Trophoblast cell (in vitro differentiated cells and primary cell): Measurements from ENCODE around the gene EML6. TPM values are rescaled to one million over a fixed set of nuclear protein-coding genes. Genes with fewer than 3 reads are reported as not detected.
A peak's percentile ranks its signal among the peaks of the same experiment; 100 is the strongest.

Source experiments
- DNase-seq, 2 donors: peaks; one replicate each; pipeline ENCODE4 v3.0.0-alpha.2; 2016
- H2AFZ ChIP-seq: 2 replicates; pipeline ENCODE4 v1.6.1; 2013; ENCODE audit warnings: low read length, moderate library complexity, mild to moderate bottlenecking; ENCODE audit not compliant: insufficient read depth, poor library complexity
- H2AK5ac ChIP-seq: 2 replicates; pipeline ENCODE4 v1.6.1; 2013; ENCODE audit warnings: mild to moderate bottlenecking, low read length
- H2BK120ac ChIP-seq: 2 replicates; pipeline ENCODE4 v1.6.1; 2013; ENCODE audit warnings: low read length, mild to moderate bottlenecking, moderate library complexity; ENCODE audit not compliant: insufficient read depth, poor library complexity
- H2BK12ac ChIP-seq: 2 replicates; pipeline ENCODE4 v1.6.1; 2013; ENCODE audit warnings: mild to moderate bottlenecking, low read length, moderate library complexity
- H2BK5ac ChIP-seq: 2 replicates; pipeline ENCODE4 v1.6.1; 2013; ENCODE audit warnings: low read length, low read depth, moderate library complexity, mild to moderate bottlenecking; ENCODE audit not compliant: poor library complexity
- H3K14ac ChIP-seq: 2 replicates; pipeline ENCODE4 v1.6.1; 2013; ENCODE audit warnings: mild to moderate bottlenecking, low read length
- H3K18ac ChIP-seq: 2 replicates; pipeline ENCODE4 v1.6.1; 2013; ENCODE audit warnings: mild to moderate bottlenecking, low read length
- H3K23ac ChIP-seq: 2 replicates; pipeline ENCODE4 v1.6.1; 2013; ENCODE audit warnings: low read length
- H3K27ac ChIP-seq: 2 replicates; pipeline ENCODE4 v1.5.1; 2013; ENCODE audit warnings: low read depth, mild to moderate bottlenecking, inconsistent platforms, low read length, moderate library complexity
- H3K27me3 ChIP-seq: 2 replicates; pipeline ENCODE4 v1.6.1; 2013; ENCODE audit warnings: inconsistent platforms, mild to moderate bottlenecking, low read length, moderate library complexity; ENCODE audit not compliant: insufficient read depth
- H3K36me3 ChIP-seq, 2 experiments: 1 replicate in 1 of 2; 2 replicates in 1 of 2; pipeline ENCODE4 v1.6.1; 2013; ENCODE audit warnings: low read length in 2 of 2, mild to moderate bottlenecking in 2 of 2, moderate library complexity in 1 of 2; ENCODE audit not compliant: insufficient read depth in 2 of 2, control insufficient read depth in 1 of 2
- H3K4ac ChIP-seq: 2 replicates; pipeline ENCODE4 v1.6.1; 2013; ENCODE audit warnings: low read depth, mild to moderate bottlenecking, low read length, moderate library complexity
- H3K4me1 ChIP-seq, 2 experiments: 1 replicate in 1 of 2; 2 replicates in 1 of 2; pipeline ENCODE4 v1.6.1; 2013; ENCODE audit warnings: low read length in 2 of 2, mild to moderate bottlenecking in 2 of 2, moderate library complexity in 1 of 2; ENCODE audit not compliant: insufficient read depth in 2 of 2, control insufficient read depth in 1 of 2
- H3K4me2 ChIP-seq: 2 replicates; pipeline ENCODE4 v1.6.1; 2013; ENCODE audit warnings: inconsistent platforms, mild to moderate bottlenecking, low read length, moderate library complexity
- H3K4me3 ChIP-seq: 2 replicates; pipeline ENCODE4 v1.5.1; 2013; ENCODE audit warnings: mild to moderate bottlenecking, low read depth, low read length, inconsistent platforms
- H3K79me1 ChIP-seq: one replicate; pipeline ENCODE4 v1.6.1; 2013; ENCODE audit warnings: low read length
- H3K79me2 ChIP-seq: 2 replicates; pipeline ENCODE4 v1.6.1; 2013; ENCODE audit warnings: low read length, mild to moderate bottlenecking; ENCODE audit not compliant: control insufficient read depth, insufficient read depth, poor library complexity
- H3K9ac ChIP-seq: 2 replicates; pipeline ENCODE4 v1.6.1; 2013; ENCODE audit warnings: mild to moderate bottlenecking, low read length
- H3K9me3 ChIP-seq: 2 replicates; pipeline ENCODE4 v1.6.1; 2013; ENCODE audit warnings: low read depth, mild to moderate bottlenecking, control low read depth, inconsistent platforms, low read length; ENCODE audit not compliant: insufficient read depth
- H4K12ac ChIP-seq: 2 replicates; pipeline ENCODE4 v1.6.1; 2013; ENCODE audit warnings: low read depth, mild to moderate bottlenecking, low read length, moderate library complexity
- H4K8ac ChIP-seq: 2 replicates; pipeline ENCODE4 v1.6.1; 2013; ENCODE audit warnings: low read depth, mild to moderate bottlenecking, low read length, moderate library complexity
- H4K91ac ChIP-seq: one replicate; pipeline ENCODE4 v1.6.1; 2013; ENCODE audit warnings: low read depth, mild to moderate bottlenecking, low read length, moderate library complexity
- WGBS: extraction: QIAGEN DNeasy Blood & Tissue Kit; methylation state at CpG from one replicate; pipeline ENCODE4 v1.1.7; 2013; ENCODE audit warnings: missing lambda C conversion rate; ENCODE audit not compliant: insufficient read length, insufficient coverage; ENCODE audit errors: extremely low coverage; 5-methylcytosine and 5-hydroxymethylcytosine counted together
- polyA plus RNA-seq: library from polyadenylated mRNA; stranded (reverse); fragments of 200-250 nt; gene quantifications from 2 replicates; pipeline ENCODE4 v1.2.3, GENCODE V29; 2013

Gene EML6
- polyA plus RNA-seq: 0.32 and 0.45 TPM in 2 replicates

DNA sequence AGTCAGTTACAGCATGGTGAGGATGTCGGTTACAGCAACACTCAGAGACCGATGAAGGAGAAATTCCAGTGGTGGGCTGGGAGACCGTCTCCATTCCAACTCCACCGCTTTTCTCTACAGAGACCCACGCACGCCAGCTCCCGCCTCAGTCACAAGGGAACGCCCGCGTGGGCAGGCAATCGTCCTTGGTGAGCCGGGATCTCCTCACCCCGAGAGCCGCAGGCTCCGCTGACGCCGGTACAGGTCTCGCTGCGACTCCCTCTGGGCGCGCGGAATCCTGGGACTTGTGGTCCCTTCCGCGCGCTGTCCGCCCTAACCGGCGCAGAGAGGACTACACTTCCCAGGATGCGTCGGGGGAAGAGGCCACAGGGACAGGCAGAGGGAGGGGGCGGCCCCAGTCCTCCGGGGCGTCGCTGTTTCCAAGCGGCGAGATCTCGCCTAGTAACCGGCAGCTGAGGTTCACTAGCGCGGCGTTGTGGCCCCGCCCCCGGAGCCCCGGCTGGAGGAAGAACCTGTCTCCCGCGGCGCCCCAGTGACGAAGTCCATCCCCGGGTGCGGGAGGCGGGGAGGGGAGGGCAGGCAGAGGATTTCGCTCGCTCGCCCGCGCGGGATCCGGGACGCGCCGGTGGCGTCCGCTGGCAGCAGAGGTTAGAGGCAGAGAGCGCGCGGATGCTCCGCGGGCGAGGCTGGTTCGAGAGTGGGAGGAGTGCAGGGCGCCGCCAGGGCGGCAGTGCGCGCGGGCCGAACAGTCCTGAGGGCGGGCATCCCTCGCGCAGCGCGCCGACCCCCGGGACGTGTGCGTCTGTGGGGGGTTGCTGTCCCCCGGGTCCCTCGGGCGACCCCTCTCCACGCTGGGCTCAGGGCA lies at the start of gene EML6:
Gene EML6 (plus strand): TSS at position 532 of the 865 bp plus-strand sequence. CDS start 1,400 bp downstream, outside the sequence.
- WGBS: no CpG with 5 or more reads among the region's 90 CpGs
- H2BK5ac ChIP-seq: no peak within 1 kb of the TSS

DNA sequence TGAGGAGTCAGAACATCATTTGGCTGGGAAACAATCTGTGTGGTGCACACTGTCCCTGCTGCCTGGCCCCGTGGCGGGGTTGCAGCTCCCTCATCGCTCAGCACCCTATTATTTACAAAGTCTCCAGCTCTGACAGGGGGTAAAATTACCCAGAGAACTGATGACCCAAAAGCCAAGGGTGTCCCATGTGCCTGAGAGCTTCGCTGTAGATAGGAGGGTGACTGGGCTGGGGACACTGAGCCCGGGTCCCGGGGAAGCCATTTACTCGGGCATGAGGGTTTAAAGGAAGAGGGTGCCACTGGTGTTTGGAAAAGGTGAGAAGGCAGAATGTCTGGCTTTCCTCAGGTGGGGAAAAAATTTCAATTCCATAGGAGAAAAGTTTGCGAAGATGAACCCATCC lies 48.2 kb upstream of the EML6 start:
- peaks cover 1% of the 10 kb centered on the region for H3K9me3 ChIP-seq
- no peak overlapping the region for H4K8ac ChIP-seq
- no CpG with 5 or more reads among the region's 8 CpGs for WGBS
- no peak overlapping the region for H3K9ac ChIP-seq
- H3K4ac ChIP-seq: no peak overlapping the region
- no peak overlapping the region for H3K4me2 ChIP-seq
- peaks cover 12 to 22% of the 10 kb centered on the region in 2 experiments for H3K4me1 ChIP-seq
- H3K27ac ChIP-seq: no peak overlapping the region
- no peak overlapping the region for H2AK5ac ChIP-seq
- H2BK120ac ChIP-seq: no peak overlapping the region
- no peak overlapping the region for H3K14ac ChIP-seq
- no peak overlapping the region for H3K18ac ChIP-seq
- DNase-seq: no peak
- H3K27me3 ChIP-seq: no peaks in the 10 kb centered on the region
- no peak overlapping the region for H4K91ac ChIP-seq
- H2AFZ ChIP-seq: no peak overlapping the region
- no peak overlapping the region for H2BK12ac ChIP-seq
- H3K79me1 ChIP-seq: peaks cover 8% of the 10 kb centered on the region
- H3K4me3 ChIP-seq: no peak overlapping the region
- H4K12ac ChIP-seq: no peak overlapping the region
- H3K36me3 ChIP-seq: peaks cover 3 to 6% of the 10 kb centered on the region in 2 experiments
- H2BK5ac ChIP-seq: no peak overlapping the region
- no peak overlapping the region for H3K23ac ChIP-seq
- peaks cover 3% of the 10 kb centered on the region for H3K79me2 ChIP-seq

More for the DNA sequence above, at the start of gene EML6:
- Histone ChIP-seq H3K36me3 (no peaks in the 10 kb centered on the region), H3K27ac (no peak within 1 kb of the TSS), H2BK12ac (no peak within 1 kb of the TSS), H3K4me1 (peaks cover 0 to 8% of the 10 kb centered on the region in 2 experiments), H3K4ac (no peak within 1 kb of the TSS), H3K9ac (peak within 1 kb of the TSS; percentile 79), H2BK120ac (peak within 1 kb of the TSS; percentile 18), H4K8ac (peak within 1 kb of the TSS; percentile 93), H2AK5ac (no peak within 1 kb of the TSS), H3K79me2 (no peaks in the 10 kb centered on the region), H3K4me3 (peak within 1 kb of the TSS; percentile 92), H3K79me1 (peaks cover 2% of the 10 kb centered on the region), H2AFZ (peak within 1 kb of the TSS; percentile 98), H3K18ac (no peak within 1 kb of the TSS), H3K23ac (no peak within 1 kb of the TSS), H3K27me3 (peaks cover 26% of the 10 kb centered on the region), H3K14ac (peak within 1 kb of the TSS; percentile 45), H4K91ac (no peak within 1 kb of the TSS), H3K9me3 (no peaks in the 10 kb centered on the region), H4K12ac (peak within 1 kb of the TSS; percentile 75), H3K4me2 (peak within 1 kb of the TSS; percentile 97)
- peak; percentile 98 to 99 for DNase-seq

DNA sequence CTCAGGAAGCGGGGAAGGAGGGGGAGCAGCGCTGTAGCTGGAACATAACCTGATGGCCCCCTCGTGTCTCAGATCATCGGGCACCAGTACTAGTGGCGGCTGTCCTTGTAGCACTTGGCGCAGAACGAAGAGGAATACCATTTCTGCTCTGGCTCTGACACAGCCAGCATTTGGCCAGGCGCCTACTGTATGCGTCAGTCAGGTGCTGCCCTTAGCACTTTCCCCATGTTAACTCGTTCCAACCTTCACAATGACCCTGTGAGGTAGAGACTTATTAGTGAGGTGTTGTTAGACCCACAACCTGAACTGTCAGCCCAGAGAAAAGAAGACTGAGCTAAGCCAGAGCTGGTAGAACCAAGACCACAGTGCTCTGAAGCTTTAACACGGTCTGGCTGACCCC lies 47.7 kb upstream of the EML6 start:
- peak overlapping the region; percentile 2 for H2AK5ac ChIP-seq
- H2BK120ac ChIP-seq: no peak overlapping the region
- peaks cover 3% of the 10 kb centered on the region in 2 experiments for H3K36me3 ChIP-seq
- no peak overlapping the region for H3K27ac ChIP-seq
- no peak overlapping the region for H2AFZ ChIP-seq
- peaks cover 12 to 20% of the 10 kb centered on the region in 2 experiments for H3K4me1 ChIP-seq
- no peak overlapping the region for H3K14ac ChIP-seq
- no peak overlapping the region for H4K12ac ChIP-seq
- no peak overlapping the region for H3K23ac ChIP-seq
- H3K9me3 ChIP-seq: peaks cover 1% of the 10 kb centered on the region
- no peak overlapping the region for H2BK12ac ChIP-seq
- DNase-seq: no peak
- H3K4me3 ChIP-seq: no peak overlapping the region
- no peaks in the 10 kb centered on the region for H3K27me3 ChIP-seq
- H3K18ac ChIP-seq: no peak overlapping the region
- no peak overlapping the region for H3K4me2 ChIP-seq
- peaks cover 3% of the 10 kb centered on the region for H3K79me2 ChIP-seq
- no peak overlapping the region for H3K4ac ChIP-seq
- H4K91ac ChIP-seq: no peak overlapping the region
- no peak overlapping the region for H3K9ac ChIP-seq
- H4K8ac ChIP-seq: no peak overlapping the region
- no peak overlapping the region for H2BK5ac ChIP-seq
- WGBS: no CpG with 5 or more reads among the region's 11 CpGs
- H3K79me1 ChIP-seq: peaks cover 8% of the 10 kb centered on the region

DNA sequence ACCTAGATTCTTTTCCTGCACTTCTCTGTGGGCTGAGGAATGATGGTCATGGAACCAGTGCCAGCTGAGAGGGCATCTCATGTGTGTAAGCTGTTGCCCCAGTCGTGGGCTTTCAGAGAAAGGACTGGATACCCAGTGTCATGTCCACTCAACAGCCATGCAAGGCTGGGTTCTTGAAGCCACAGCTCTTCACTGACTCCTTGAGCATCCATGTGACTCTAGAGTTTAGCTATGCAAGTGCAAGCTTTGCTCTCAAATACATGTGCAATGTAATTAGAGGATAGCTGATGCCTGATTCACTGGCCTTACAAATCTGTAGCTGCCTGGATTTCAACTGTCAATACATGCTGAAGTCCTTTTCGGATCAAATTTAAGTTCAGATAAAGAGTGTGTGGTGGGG lies 46.8 kb upstream of the EML6 start:
- H3K36me3 ChIP-seq: peaks cover 0 to 3% of the 10 kb centered on the region in 2 experiments

More for the DNA sequence above, 46.8 kb upstream of the EML6 start:
- no peak overlapping the region for H3K4ac ChIP-seq
- no peak overlapping the region for H3K27ac ChIP-seq
- no peak overlapping the region for H4K8ac ChIP-seq
- peaks cover 3% of the 10 kb centered on the region for H3K79me2 ChIP-seq
- no peak overlapping the region for H2BK12ac ChIP-seq
- H3K4me1 ChIP-seq: peaks cover 12 to 20% of the 10 kb centered on the region in 2 experiments
- H2AK5ac ChIP-seq: no peak overlapping the region
- peaks cover 8% of the 10 kb centered on the region for H3K79me1 ChIP-seq
- no peak overlapping the region for H3K18ac ChIP-seq
- DNase-seq: no peak
- no peak overlapping the region for H3K23ac ChIP-seq
- H3K14ac ChIP-seq: no peak overlapping the region
- no peaks in the 10 kb centered on the region for H3K27me3 ChIP-seq
- H3K9me3 ChIP-seq: peaks cover 1% of the 10 kb centered on the region
- no peak overlapping the region for H3K4me2 ChIP-seq
- H4K91ac ChIP-seq: no peak overlapping the region
- no peak overlapping the region for H2BK120ac ChIP-seq
- no peak overlapping the region for H2AFZ ChIP-seq
- H3K9ac ChIP-seq: no peak overlapping the region
- no peak overlapping the region for H2BK5ac ChIP-seq
- H4K12ac ChIP-seq: no peak overlapping the region
- no CpG with 5 or more reads among the region's 2 CpGs for WGBS
- H3K4me3 ChIP-seq: no peak overlapping the region
